HG02884 (cell line): ENCODE data around the gene ENKD1.
A peak's percentile ranks its signal among the peaks of the same experiment; 100 is the strongest.

Experiments used
- ATAC-seq: cut with Tn5 transposase; IDR thresholded peaks from one replicate; pipeline ENCODE4 v1.9.1; 2021; ENCODE audit warnings: mild to moderate bottlenecking, moderate library complexity; ENCODE audit not compliant: unreplicated experiment

ENKD1 gene

GRCh38 chr16:67664258-67664657, 2.3 kb downstream of the ENKD1 start:
- no peak for ATAC-seq

- no peak for ATAC-seq
These were observed 2.7 kb downstream of the ENKD1 start for GRCh38 chr16:67663877-67664222.

DNA sequence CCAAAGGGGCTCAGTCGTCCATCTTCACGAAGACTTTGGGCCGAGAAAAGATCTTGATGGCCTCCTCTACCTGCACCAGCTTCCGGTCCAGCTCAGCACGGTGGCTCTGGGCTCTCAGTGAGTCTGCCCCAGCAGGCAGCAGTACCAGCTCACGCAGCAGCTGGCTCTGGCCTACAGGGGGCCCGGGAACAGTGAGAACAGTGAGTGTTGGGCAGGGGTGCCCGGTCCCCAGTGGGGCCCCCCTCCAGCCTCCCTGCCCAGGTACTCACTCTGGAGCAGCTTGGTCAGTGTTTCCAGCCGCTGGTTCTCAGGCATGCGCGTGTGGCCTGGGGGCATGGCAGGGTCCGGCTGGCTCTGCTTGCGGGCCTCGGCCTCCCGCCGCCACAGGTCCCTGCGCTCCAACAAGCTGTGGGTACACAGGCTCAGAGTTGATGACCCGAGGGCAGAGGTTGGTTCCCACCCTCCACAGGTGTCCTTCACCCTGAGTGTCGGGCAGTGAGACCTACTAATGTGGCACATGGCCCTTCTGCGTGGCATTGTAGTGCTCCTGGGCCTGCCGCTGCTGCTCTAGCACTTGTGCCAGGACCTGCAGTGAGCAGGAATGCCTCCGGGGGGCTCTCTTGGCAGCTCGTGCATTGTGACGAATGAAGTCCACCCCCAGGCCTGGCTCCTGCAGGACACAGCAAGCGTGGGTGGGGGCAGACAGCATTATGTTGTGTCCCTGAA, 3.2 kb downstream of the ENKD1 start:
- no peak for ATAC-seq

- ATAC-seq: no peak
These were observed 3.9 kb downstream of the ENKD1 start for GRCh38 chr16:67662653-67663010.

- ATAC-seq: no peak
These were observed 4.5 kb downstream of the ENKD1 start for GRCh38 chr16:67661886-67662652.

DNA sequence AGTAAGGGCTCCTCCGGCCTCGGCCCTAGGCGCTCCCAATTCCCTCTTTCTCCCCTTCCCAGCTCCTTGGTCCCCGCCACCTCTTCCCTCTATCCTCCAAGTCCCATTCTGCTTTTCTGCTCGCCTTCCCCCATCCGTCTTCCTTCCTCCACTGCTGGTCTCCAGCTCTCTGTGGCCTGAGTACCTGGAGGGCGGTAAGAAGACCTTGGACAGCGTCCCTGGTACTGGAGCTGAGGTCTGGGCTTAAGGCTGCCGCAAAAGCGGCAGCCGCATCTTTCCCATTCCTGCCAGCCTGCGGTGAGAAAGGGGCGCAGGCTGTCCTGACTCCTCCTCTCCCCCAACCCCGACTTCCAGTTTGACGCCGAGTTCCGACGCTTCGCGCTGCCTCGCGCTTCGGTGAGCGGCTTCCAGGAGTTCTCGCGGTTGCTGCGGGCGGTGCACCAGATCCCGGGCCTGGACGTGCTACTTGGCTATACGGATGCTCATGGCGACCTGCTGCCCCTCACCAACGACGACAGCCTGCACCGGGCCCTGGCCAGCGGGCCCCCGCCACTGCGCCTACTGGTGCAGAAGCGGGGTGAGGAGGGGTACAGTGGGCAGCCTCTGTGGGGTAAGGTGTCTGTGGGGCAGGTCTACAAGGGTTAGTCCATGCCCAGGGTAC, 5.3 kb downstream of the ENKD1 start:
- no peak for ATAC-seq

DNA sequence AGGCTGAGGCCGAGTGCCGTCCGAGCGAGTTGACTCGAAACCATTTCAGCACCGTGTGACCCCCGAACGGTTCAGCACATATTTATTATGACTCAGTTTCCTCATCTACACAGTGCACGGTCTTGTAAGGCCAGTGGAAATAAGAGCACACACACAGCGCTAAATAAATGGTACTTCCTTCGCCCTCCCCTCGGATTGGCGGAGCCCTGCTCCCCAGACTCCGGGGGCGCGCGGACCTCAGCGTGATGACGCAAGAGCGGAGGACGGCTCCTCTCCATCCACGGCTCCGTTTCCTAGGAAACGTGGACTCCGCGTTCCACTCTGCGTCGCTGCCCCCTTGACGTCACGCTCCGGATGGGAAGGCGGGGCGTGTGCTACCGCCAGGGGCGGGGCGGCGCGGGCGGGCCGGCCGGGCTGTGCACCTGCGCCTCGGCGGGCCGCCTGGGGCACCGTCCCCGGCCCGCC, 6.0 kb downstream of the ENKD1 start, which contains the start of gene PARD6A:
Gene PARD6A, plus strand, starts transcription at position 397 of the 465 bp plus-strand sequence. CDS start 79 bp downstream, outside the sequence.
- peak; percentile 75 for ATAC-seq

GRCh38 chr16:67659675-67660563, 6.6 kb downstream of the ENKD1 start, which contains the start of gene ACD:
Gene ACD (minus strand): TSS chr16:67660260. CDS start chr16:67660220, 40 bp downstream.
- peak; percentile 46 for ATAC-seq

- no peak for ATAC-seq
These were observed 7.5 kb downstream of the ENKD1 start for GRCh38 chr16:67658849-67659674.

GRCh38 chr16:67657751-67658518, 8.6 kb downstream of the ENKD1 start:
- ATAC-seq: no peak

DNA sequence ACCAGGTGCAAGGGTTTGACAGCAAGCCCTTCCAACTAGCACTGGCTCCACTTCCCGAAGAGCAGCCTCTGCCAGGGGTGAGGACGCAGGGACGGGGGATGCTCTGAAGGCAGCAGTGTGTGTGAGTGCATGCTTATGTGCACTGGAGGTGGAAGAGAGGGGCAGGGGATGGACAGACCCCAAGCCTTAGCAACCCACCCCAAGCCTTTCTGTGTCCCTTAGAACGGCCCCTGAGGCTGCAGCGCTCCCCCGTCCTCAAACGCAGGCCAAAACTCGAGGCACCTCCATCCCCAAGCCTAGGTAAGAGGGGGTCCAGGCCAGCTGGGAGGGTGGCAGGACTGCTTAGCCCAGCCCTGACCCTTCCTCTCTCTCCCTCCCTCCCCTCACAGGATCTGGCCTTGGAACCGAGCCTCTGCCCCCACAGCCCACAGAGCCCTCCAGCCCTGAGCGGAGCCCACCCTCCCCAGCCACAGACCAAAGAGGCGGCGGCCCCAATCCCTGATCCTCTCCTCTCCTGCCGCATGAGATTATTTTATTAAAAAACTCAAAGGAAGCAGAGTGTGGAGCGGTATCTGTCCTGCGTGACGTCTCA, 9.4 kb downstream of the ENKD1 start:
- no peak for ATAC-seq

GRCh38 chr16:67656344-67657016, 10.1 kb downstream of the ENKD1 start:
- no peak for ATAC-seq

DNA sequence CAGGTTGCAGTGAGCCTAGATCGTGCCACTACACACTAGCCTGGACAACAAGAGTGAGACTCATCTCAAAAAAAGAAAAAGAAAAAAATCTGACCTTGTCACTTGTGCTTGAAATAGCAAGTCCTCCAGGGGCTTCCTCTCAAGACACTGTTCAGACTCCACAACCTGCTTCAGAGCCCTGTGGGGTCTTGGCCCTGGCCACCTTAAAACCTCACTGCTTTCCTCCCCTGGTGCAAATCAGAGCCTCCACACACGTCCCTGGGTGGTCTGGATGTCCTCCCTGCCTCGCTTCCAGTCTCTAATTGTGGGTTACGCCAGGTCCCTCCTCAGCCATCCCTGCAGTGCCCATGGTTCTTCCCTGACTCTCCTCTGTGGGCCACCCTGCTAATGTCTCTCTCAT, 11.2 kb downstream of the ENKD1 start:
- no peak for ATAC-seq

GRCh38 chr16:67654403-67654911, 12.1 kb downstream of the ENKD1 start:
- no peak for ATAC-seq

DNA sequence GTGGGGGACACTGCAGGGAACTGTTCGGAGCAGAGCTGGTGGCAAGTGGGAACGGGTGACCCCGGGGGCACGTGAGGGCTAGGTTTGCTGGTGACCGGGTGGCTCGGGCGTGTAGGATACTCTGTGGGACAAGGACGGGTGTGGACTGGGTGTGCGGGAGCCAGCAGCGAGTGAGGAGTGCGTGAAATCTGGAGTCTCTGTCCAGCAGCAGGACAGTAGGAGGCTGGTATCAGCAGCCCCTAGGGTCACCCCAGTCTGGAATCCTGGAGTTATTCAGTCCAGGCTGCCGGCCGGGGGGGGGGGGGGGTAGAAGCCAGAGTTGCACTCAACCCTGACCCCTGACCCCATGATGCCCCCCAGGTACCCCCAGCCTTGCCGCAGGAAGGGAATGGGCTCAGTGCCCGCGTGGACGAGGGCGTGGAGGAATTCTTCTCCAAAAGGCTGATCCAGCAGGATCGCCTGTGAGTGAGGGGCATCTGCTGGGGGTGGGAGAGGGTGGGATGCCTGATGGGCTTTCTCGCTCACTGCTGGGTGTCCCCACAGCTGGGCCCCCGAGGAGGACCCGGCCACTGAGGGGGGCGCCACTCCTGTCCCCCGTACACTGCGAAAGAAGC, 12.7 kb downstream of the ENKD1 start:
- no peak for ATAC-seq

- ATAC-seq: no peak
These were observed 13.3 kb downstream of the ENKD1 start for GRCh38 chr16:67653128-67653788.

DNA sequence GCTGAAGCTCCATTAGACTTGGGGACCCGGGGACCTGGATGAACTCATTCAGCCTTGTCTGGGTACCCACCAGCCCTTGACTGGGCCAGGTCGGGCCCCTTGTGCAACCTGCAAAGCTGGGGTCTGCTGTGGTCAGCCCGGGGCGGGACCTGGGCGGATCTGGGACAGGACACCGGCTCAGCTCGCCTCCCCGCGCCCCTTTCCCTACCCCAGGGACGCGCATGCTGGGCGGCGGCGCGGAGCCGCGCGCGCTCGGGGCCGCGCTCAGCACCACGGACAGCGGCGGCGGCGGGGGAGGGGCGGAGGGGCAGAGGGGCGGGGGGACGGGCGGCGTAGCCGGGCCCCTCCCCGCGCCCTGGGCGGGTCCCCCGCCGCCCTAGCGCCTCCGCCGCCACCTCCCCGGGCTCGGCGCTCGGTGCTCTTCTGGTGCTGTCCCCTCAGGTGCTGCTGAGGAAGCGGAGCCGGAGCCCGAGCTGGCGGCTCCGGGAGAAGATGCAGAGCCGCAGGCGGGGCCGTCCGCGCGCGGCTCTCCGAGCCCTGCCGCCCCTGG, 13.9 kb downstream of the ENKD1 start:
- ATAC-seq: no peak
